LoVo (cell line): ENCODE measurements around the gene KLF2.

ENCODE experiments used
- DNase-seq: peaks from one replicate; pipeline ENCODE4 v3.0.0-alpha.2; 2016; ENCODE audit warnings: low spot score

Gene KLF2

DNA sequence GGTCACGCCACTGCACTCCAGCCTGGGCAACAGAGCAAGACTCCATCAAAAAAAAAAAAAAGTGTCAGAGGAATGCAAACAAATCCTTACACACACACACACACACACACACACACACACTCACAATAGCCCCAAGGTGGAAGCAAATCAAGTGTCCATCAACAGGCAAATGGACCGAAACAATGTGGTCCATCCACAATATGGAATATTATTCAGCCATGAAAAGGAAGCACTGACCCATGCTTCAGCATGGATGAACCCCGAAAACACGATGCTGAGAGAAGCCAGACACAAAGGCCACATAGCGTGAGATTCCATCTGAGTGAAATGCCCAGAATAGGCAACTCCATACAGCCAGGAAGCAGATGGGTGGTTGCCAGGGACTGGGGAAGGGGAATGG lies 16.5 kb upstream of the KLF2 start:
- no peak for DNase-seq

DNA sequence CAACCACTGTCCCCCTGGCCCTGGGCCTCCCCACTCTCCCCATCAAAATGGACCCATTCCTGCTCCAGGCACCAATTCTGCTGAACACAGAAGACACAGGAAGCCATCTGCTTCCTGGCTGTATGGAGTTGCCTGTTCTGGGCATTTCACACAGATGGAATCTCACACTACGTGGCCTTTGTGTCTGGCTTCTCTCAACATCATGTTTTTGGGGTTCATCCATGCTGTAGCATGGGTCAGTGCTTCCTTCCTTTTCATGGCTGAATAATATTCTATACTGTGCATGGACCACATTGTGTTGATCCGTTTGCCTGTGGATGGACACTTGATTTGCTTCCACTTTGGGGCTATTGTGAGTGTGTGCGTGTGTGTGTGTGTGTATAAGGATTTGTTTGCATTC lies 15.0 kb upstream of the KLF2 start:
- DNase-seq: no peak

DNA sequence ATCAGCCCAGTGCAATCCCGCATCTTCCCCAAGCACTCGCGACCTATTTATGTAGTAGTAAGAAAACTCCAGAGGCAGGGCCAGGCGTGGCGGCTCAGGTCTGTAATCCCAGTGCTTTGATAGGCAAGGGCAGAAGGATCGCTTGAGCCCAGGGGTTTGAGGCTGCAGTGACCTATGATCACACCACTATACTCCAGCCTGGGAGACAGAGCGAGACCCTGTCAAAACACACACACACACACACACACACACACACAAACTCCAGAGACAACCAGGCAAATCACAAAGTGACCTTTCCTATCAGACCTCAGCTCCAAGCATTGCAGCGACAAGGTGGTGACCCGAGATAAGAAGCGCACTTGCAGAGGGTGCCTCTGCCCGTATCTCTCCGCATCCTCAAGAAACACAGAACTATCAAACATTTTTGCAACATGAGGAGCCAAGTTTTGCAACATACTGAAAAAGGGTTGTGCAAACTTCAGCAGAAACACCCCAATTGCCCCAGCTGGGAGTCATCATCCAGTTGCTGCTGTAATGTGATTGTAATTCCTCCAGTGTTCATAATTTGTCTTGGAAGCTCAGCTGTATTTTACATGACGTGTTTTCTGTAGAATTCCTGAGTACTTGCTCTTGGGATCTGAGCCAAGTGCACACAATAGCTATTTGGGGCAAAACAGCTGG lies 8.7 kb upstream of the KLF2 start:
- no peak for DNase-seq

DNA sequence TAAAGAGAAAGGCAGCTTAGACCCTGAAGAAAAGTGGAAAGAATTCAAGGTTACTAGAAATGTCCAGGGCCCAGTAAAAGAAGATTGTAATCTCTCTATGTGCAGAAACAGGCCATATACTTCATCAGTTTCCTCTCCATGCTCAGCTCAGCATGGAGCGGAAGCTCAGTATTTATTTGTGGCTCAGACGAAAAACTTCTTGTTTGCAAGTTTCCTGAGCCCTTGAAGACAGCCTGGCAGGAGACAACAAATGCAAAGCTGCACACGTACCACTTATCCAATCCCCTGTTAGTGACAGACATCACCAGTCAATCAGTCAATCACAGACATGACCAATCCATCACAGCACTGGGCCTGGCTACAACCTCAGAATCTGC lies 8.1 kb upstream of the KLF2 start:
- DNase-seq: no peak

DNA sequence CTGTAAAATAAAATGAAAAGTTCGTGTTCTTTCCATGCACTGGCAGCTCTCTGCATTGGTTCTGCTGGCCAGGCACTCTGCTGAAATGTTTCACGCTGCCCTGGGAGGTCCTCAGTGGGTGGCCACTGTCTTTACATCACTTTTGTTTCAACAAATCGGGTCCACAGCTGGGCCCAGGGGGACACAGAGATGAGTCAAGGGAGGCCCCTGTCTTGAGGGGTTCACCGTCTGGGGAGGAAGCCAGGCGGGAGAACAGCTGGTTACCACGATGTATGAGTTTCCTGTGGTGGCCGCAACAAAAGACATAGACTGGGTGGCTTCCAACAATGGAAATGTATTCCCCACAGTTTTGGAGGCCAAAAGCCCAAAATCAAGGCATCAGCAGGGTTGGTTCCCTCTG lies 5.1 kb upstream of the KLF2 start:
- no peak for DNase-seq

DNA sequence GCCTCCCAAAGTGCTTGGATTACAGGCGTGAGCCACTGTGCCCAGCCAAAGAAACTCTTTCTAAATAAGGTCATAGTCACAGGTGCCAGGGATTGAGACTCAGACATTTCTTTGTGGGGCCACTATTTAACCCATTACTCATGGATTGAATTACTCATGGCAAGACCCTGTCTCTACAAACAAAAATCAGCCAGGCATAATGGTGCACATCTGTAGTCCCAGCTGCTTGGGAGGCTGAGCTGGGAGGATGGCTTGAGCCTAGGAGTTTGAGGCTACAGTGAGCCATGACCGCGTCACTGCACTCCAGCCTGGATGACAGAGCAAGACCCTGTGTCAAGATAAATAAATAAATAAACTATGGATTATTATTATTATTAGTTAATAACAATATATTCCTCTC lies 3.6 kb upstream of the KLF2 start:
- no peak for DNase-seq

DNA sequence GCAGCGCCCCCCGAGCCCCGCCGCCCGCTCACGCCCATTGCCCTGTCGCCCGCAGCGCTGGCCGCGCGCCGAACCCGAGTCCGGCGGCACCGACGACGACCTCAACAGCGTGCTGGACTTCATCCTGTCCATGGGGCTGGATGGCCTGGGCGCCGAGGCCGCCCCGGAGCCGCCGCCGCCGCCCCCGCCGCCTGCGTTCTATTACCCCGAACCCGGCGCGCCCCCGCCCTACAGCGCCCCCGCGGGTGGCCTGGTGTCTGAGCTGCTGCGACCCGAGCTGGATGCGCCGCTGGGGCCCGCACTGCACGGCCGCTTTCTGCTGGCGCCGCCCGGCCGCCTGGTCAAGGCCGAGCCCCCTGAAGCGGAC lies 518 bp downstream of the KLF2 start:
- DNase-seq: peak; percentile 22

DNA sequence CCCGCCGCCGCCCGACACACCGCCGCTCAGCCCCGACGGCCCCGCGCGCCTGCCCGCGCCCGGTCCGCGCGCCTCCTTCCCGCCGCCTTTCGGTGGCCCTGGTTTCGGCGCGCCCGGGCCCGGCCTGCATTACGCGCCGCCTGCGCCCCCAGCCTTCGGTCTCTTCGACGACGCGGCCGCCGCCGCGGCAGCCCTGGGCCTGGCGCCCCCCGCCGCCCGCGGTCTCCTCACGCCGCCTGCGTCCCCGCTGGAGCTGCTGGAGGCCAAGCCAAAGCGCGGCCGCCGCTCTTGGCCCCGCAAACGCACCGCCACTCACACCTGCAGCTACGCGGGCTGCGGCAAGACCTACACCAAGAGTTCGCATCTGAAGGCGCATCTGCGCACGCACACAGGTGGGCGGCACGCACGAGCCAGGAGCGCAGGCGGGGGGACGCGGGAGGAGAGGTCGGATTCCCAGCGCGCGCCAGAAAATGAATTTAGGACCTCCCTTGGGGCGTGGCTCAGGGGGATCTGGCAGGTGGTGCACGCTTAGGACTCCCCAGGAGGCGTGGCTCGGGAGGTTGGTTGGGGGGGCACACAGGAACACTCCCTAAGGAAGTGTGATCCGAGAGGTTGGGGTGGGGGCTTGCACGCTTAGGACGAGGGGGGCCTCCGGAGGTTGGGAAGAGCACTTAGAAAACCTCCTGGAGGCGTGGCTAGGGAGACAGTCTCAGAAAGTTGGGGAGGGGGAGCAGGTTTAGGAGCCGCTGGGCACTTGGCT lies 1.2 kb downstream of the KLF2 start:
- DNase-seq: no peak

DNA sequence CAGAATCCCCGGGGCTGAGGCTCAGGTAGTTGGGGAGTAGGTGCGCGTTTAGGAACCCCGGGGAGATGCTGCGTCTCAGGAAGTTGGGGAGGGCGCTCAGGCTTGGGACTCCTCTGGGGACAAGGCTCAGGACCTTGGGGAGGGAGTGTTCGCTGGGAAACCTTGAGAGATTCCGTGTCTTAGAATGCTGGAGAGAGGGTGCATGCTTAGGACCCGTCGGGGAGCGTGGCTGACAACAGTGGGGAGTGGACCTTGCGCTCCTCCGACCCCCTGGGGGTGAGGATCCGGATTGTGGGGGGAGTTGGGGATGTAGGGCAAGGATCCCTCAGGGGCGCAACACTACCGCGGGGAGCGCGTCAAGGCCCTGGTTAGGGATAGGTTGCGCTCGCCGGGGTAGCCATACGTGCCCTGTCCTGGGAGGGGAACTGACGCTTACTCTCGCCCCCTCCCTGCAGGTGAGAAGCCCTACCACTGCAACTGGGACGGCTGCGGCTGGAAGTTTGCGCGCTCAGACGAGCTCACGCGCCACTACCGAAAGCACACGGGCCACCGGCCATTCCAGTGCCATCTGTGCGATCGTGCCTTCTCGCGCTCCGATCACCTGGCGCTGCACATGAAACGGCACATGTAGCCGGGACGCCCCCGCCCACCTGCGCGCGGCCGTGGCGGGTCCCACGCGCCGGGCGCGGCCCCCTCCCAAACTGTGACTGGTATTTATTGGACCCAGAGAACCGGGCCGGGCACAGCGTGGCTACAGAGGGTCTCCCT lies 2.0 kb downstream of the KLF2 start:
- no peak for DNase-seq

DNA sequence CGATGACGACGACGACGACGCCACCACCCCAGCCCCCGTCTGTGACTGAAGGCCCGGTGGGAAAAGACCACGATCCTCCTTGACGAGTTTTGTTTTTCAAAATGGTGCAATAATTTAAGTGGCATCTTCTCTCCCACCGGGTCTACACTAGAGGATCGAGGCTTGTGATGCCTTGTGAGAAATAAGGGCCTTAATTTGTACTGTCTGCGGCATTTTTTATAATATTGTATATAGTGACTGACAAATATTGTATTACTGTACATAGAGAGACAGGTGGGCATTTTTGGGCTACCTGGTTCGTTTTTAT lies 2.5 kb downstream of the KLF2 start:
- no peak for DNase-seq

DNA sequence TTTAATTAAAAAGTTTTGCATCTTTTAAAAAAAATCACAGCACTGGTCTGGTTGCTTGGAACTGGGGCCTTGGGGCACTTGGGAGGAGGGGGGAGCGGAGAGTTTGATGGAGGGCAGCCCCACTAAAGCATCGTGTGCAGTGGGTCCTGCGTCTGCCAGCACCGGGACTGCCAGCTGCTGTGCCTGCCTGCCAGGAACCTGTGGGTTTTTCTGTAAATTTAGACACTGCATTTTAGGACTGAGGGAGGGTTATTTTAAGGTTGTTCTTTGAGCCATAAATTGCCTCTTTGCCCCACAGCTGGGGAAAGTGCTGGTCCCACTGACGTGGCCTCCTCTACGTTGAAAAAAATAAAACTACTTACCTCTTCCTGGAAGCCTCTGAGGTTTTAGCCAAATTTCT lies 2.9 kb downstream of the KLF2 start:
- DNase-seq: no peak

DNA sequence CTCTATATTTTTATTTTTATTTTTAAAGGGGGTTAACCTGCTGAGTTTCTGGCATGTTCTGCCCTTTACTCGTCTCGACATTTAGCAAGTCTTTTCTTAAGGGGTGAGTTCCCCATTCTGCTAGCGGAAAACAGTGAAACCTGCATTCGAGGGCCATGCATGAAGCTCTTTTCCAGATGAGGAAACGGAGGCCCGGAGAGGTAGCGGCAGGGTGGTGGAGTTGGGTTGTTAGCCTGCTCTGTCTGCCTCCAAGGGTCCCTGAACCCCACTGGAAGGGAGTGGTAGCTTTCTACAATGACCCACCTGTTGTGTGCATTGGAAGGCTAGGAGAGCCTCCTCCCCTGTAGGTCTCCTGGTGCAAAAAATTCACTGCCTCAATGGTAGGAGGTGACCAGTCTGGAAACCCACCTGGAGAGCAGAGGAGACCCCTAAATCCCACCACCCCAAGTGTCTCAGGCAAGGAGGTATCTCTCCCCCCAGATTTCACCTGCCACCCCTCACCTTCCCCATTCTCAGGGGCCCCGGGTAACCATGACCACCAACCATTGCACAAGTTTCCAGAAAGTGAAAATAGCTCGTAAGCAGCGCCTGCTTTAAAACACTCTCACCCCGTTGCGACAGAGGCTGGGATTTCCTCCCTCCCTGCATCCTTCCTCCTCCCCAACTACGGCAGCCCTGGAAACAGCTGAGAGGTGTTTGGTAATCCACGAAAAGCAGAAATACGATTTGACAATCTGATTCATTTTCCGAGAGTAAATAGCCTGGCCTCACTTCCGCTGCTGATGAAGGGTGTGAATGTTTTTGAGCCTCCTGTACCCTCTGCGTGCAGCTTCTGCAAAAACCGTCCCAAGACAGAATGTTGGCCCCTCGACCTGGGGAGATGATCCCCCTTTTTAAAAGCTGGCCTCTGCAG lies 3.5 kb downstream of the KLF2 start:
- DNase-seq: no peak

DNA sequence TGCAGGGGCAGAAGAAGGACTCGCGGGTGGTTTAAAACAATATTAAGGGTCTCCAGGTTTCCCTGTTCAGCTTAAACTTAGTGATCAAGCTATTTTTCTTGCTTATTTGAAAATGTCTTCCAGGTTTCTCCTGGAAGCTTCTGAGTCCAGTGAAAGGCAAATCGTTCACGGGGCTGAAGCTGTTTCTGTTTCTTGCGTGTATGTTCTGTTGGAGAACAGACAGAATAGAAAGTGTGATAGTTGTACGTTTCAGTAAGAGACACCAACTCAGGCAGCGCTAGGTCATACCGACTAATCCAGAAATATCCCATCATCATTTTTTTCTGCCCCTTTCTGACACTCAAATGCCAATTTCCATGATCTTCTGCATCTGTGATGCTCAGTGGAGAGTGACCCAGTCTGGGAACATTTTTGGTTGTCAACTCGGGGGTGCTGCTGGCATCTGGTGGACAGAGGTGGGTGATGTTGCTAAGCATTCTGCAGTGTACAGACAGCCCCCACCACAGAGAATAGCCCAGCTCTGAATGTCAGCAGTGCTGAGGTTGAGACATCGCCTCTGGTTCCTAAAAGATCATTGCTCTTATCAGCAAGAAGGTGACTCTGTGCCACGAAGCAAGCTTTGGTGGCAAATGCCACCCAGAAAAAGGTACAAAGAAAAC lies 4.3 kb downstream of the KLF2 start:
- no peak for DNase-seq

DNA sequence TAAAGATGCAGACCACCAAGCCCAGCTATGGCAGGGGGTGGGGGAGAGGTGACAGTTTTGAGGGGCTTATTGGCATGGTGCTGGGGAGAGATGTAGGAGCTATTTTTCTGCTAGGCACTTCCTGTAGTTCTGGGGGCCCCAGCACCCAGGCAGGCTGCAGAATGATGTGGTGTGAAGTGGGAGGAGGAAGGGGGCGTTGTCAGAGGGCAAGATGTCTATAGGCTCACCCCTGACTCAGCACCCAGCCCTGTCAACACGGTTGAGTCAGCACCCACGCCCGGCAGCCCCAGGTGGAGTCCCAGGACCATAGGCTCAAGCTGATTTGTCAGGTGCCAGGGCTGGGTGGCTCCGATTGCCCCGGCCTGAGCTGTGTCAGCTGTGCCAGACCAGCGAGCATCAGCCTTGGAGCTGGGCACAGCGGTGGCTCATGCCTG lies 5.8 kb downstream of the KLF2 start:
- DNase-seq: peak; percentile 90

DNA sequence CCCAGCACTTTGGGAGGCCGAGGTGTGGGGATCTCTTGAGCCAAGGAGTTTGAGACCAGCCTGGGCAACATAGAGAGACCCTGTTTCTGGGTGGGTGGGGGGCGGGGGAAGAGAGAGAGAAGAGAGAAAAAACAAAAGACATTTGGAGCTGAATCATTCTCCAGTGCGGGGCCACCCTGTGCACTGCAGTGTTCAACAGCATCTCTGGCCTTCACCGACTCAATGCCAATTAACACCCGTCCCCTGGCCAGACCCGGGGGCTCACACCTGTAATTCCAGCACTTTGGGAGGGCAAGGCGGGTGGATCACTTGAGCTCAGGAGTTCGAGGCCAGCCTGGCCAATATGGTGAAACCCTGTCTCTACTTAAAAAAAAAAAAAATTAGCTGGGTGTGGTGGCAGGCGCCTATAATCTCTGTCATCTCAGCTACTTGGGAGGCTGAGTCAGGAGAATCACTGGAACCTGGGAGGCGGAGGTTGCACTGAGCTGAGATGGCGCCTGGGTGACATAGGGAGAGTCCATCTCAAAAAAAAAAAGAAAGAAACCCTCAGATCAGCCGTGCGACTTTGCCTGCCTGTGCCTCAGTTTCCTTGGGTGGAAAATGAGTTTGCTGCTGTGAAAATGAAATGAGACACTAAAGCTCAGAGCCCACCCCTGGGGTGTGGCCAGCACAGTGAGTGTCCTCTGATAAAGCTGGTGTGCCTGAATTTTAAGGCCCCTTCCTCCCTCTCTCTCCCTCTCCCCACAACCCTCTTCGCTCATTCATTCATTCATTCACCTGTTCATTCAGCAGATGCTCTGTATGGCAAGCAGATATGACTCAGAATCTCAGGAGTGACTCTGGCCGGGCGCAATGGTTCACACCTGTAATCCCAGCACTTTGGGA lies 6.4 kb downstream of the KLF2 start:
- DNase-seq: no peak

DNA sequence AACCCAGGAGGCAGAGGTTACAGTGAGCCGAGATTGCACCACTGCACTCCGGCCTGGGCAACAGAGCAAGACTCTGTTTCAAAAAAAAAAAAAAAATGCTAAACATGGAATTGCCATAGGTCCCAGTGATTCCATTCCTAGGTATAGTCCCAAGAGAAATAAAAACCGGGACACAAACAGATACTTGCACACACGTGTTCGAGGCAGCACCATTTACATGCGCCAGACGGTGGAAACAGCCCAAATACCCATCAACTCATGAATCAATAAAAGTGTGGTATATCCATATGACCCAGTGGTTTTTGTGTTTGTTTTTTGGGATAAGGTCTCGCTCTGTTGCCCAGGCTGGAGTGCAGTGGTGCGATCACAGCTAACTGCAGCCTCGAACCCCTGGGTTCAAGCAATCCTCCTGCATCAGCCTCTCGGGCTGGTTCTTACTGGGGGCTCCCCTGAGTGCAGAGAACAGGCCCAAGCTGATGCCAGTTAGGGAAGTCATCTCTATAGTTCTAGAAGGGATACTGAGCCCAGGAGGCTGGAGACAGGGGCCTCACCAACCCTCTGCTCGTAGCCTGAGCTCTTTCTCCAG lies 8.5 kb downstream of the KLF2 start:
- DNase-seq: no peak

DNA sequence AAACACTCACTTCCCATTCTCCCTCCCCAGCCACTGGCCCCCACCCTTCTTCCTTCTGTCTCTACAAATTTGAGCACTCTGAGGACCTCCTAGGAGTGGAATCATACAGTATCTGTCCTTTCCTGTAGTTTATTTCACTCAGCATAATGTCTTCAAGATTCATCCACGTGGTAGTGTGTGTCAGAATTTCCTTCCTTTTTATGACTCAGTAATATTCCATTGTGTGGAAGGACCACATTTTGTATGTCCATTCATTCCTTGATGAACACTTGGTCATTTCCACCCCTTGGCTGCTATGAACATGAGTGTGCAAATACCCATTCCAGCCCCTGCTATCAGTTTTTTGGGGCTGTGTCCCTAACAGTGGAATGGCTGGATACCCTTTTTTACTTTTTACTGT lies 9.8 kb downstream of the KLF2 start:
- DNase-seq: no peak

DNA sequence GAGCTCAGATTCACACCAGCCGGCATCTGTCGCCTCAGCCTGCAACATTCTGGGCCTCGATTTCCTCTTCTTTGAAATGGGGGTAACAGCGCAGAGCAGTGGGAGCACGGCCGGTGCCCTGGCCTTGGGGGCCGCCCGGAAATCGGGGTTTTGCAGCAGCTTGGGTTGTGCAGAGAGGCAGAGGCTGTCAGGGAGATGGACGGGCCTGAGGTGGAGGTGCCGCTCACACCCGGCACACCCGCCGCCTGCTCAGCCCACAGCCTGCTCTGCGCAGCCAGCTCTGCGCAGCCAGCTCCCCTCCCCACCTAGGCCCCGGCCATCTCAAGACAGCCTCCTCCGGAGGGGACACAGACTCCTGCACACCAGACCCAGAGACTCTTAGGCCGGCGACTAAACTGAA lies 10.6 kb downstream of the KLF2 start:
- DNase-seq: no peak

DNA sequence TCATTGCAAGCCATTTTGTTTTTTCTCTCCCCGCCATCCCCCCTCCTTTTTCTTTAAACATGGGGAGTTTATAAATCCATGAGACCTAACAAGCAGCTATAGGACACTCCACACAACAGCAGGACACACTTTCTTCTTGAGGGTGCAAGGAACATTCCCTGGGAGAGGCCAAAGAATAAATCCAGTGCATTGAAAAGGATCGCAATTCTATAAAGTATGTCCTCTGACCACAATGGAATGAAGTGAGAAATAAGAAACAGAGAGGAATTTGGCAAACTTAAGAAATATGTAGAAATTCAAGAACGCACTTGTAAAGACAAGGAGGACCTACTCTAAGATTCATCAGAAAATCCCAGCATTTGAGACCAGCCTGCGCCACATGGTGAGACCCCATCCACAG lies 11.9 kb downstream of the KLF2 start:
- DNase-seq: no peak

DNA sequence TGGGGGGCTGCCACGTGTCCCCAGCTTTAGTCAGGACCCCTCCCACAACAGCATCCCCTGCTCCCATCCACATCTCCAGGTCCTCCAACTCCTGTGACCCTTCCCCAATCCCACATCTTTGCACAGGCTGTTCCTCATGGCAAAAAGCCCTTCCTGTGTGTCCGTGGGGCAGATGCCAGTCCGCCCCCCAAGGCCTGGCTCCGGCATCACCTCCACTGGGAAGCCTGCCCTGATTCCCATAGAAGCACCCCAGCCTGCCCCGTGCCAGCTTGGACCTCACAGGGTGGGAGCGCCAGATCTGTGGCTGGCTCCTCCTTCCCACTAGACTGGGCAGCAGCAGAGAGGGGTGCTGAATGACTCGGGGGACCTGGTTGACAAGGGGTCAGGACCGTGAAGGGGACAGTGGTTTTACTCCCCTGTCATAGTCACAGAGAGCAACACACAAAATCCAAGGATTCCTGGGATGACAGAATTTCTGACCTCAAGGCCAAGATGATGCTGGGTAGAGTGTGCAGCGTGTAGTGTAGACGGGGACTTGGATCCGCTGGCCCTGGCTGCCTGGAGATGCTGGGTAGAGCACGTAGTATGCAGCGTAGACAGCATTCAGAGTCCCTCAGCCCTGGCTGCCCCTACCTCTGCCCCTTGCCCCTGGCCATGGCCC lies 13.3 kb downstream of the KLF2 start:
- no peak for DNase-seq
